Neuron (in vitro differentiated cells): ENCODE data around the gene PCYT2.

Experiments
- H2AFZ ChIP-seq: one replicate; pipeline ENCODE4 v1.6.1; 2013; ENCODE audit warnings: low read depth, mild to moderate bottlenecking, inconsistent platforms, low read length, moderate library complexity
- H3K27me3 ChIP-seq: one replicate; pipeline ENCODE4 v1.6.1; 2013; ENCODE audit warnings: low read length; ENCODE audit not compliant: insufficient read depth
- H3K36me3 ChIP-seq: one replicate; pipeline ENCODE4 v1.6.1; 2013; ENCODE audit warnings: low read length; ENCODE audit not compliant: insufficient read depth
- H3K4me1 ChIP-seq: one replicate; pipeline ENCODE4 v1.6.1; 2013; ENCODE audit warnings: low read length; ENCODE audit not compliant: insufficient read depth
- H3K4me3 ChIP-seq: 2 replicates; pipeline ENCODE4 v1.5.1; 2013; ENCODE audit warnings: mild to moderate bottlenecking, low read length, moderate library complexity
- H3K9me3 ChIP-seq: one replicate; pipeline ENCODE4 v1.6.1; 2013; ENCODE audit warnings: low read length

PCYT2 gene

GRCh38 chr17:81885454-81885853 lies 25.7 kb downstream of the PCYT2 start:
- Histone ChIP-seq H3K4me3 (no peak overlapping the region), H3K9me3 (no peaks in the 10 kb centered on the region), H2AFZ (no peak overlapping the region), H3K27me3 (no peaks in the 10 kb centered on the region), H3K4me1 (peaks cover 9% of the 10 kb centered on the region), H3K36me3 (peaks cover 73% of the 10 kb centered on the region)

GRCh38 chr17:81884968-81885367 lies 26.2 kb downstream of the PCYT2 start:
- H3K4me3 ChIP-seq, result no peak overlapping the region

GRCh38 chr17:81884520-81884919 lies 26.7 kb downstream of the PCYT2 start:
- no peak overlapping the region for H3K4me3 ChIP-seq
- no peaks in the 10 kb centered on the region for H3K4me1 ChIP-seq
- H3K27me3 ChIP-seq, result no peaks in the 10 kb centered on the region
- H3K9me3 ChIP-seq, result no peaks in the 10 kb centered on the region
- no peak overlapping the region for H2AFZ ChIP-seq
- peaks cover 69% of the 10 kb centered on the region for H3K36me3 ChIP-seq

More at GRCh38 chr17:81884968-81885367, 26.2 kb downstream of the PCYT2 start:
- Histone ChIP-seq H3K36me3 (peaks cover 69% of the 10 kb centered on the region), H3K4me1 (peaks cover 4% of the 10 kb centered on the region), H3K27me3 (no peaks in the 10 kb centered on the region), H3K9me3 (no peaks in the 10 kb centered on the region), H2AFZ (no peak overlapping the region)

- H3K4me3 ChIP-seq, result no peak overlapping the region
- H2AFZ ChIP-seq, result no peak overlapping the region
- no peaks in the 10 kb centered on the region for H3K27me3 ChIP-seq
- H3K36me3 ChIP-seq, result peaks cover 32% of the 10 kb centered on the region
- H3K4me1 ChIP-seq, result no peaks in the 10 kb centered on the region
- H3K9me3 ChIP-seq, result no peaks in the 10 kb centered on the region
These were observed 32.1 kb downstream of the PCYT2 start for GRCh38 chr17:81879121-81879520.

- Histone ChIP-seq H3K4me1 (no peaks in the 10 kb centered on the region), H3K27me3 (no peaks in the 10 kb centered on the region), H2AFZ (no peak overlapping the region), H3K9me3 (no peaks in the 10 kb centered on the region), H3K4me3 (no peak overlapping the region), H3K36me3 (peaks cover 28% of the 10 kb centered on the region)
These were observed 32.9 kb downstream of the PCYT2 start for GRCh38 chr17:81878294-81878693.

GRCh38 chr17:81877569-81877968 lies 33.6 kb downstream of the PCYT2 start:
- Histone ChIP-seq H3K9me3 (no peaks in the 10 kb centered on the region), H3K27me3 (no peaks in the 10 kb centered on the region), H3K4me3 (no peak overlapping the region), H2AFZ (no peak overlapping the region), H3K36me3 (peaks cover 24% of the 10 kb centered on the region), H3K4me1 (no peaks in the 10 kb centered on the region)

GRCh38 chr17:81871387-81872230 lies 39.6 kb downstream of the PCYT2 start:
- Histone ChIP-seq H3K4me3 (peak overlapping the region; percentile 79), H3K4me1 (peaks cover 36% of the 10 kb centered on the region), H3K9me3 (no peaks in the 10 kb centered on the region), H3K36me3 (peaks cover 20% of the 10 kb centered on the region), H3K27me3 (no peaks in the 10 kb centered on the region), H2AFZ (peak overlapping the region; percentile 66)

- Histone ChIP-seq H2AFZ (peak within 1 kb of the TSS; percentile 66), H3K27me3 (no peaks in the 10 kb centered on the region), H3K36me3 (peaks cover 19% of the 10 kb centered on the region), H3K4me3 (peak within 1 kb of the TSS; percentile 79), H3K9me3 (no peaks in the 10 kb centered on the region), H3K4me1 (peaks cover 36% of the 10 kb centered on the region)
These were observed 40.2 kb downstream of the PCYT2 start, which contains the start of gene ARHGDIA for GRCh38 chr17:81870981-81871386. Gene ARHGDIA, minus strand, starts transcription at chr17:81871337. Its CDS starts 1,407 bp downstream, at chr17:81869930.

GRCh38 chr17:81870131-81870980 lies 40.8 kb downstream of the PCYT2 start:
- Histone ChIP-seq H3K4me1 (peaks cover 36% of the 10 kb centered on the region), H3K4me3 (peak overlapping the region; percentile 79), H3K36me3 (peaks cover 25% of the 10 kb centered on the region), H3K9me3 (no peaks in the 10 kb centered on the region), H2AFZ (no peak overlapping the region), H3K27me3 (no peaks in the 10 kb centered on the region)

- peaks cover 36% of the 10 kb centered on the region for H3K4me1 ChIP-seq
- peak overlapping the region; percentile 79 for H3K4me3 ChIP-seq
- H3K9me3 ChIP-seq, result no peaks in the 10 kb centered on the region
- H3K27me3 ChIP-seq, result no peaks in the 10 kb centered on the region
- H3K36me3 ChIP-seq, result peaks cover 26% of the 10 kb centered on the region
- H2AFZ ChIP-seq, result no peak overlapping the region
These were observed 41.7 kb downstream of the PCYT2 start for GRCh38 chr17:81869221-81870130.

GRCh38 chr17:81868674-81869220 lies 42.5 kb downstream of the PCYT2 start:
- Histone ChIP-seq H3K4me3 (no peak overlapping the region), H3K27me3 (no peaks in the 10 kb centered on the region), H3K36me3 (peaks cover 28% of the 10 kb centered on the region)

GRCh38 chr17:81867991-81868673 lies 43.1 kb downstream of the PCYT2 start:
- Histone ChIP-seq H3K4me1 (peaks cover 36% of the 10 kb centered on the region), H3K27me3 (no peaks in the 10 kb centered on the region), H3K4me3 (no peak overlapping the region), H3K36me3 (peaks cover 33% of the 10 kb centered on the region), H2AFZ (no peak overlapping the region), H3K9me3 (no peaks in the 10 kb centered on the region)

More at GRCh38 chr17:81868674-81869220, 42.5 kb downstream of the PCYT2 start:
- no peaks in the 10 kb centered on the region for H3K9me3 ChIP-seq
- H2AFZ ChIP-seq, result no peak overlapping the region
- H3K4me1 ChIP-seq, result peaks cover 36% of the 10 kb centered on the region
